NCI-H1105 treated with DMSO at 0.1 percent for 48 hours (cell line): ENCODE results near the gene FYB1.

Source experiments
- DNase-seq: peaks from one replicate; lab custom pipeline; 2025; lab: John Stamatoyannopoulos, UW

The FYB1 gene

DNA sequence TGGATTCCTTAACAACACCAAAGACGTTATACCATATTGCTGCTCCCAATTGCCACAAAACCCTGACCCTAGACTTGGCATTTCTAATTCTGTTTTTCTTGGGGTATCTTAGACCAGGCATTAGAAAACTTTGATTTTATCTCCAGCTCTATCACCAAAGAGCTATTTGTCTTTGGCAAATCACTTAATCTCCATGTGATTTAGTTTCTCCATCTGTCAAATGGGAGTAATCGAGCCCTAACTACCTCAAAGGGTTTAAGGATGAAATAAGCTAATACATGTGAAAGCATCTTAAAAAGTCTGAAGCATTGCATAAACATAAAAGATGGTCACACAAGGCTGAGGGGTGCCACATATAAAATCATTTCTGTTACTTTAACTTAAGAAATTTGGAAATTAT is 60.6 kb downstream of the FYB1 start:
- DNase-seq, result no peak

DNA sequence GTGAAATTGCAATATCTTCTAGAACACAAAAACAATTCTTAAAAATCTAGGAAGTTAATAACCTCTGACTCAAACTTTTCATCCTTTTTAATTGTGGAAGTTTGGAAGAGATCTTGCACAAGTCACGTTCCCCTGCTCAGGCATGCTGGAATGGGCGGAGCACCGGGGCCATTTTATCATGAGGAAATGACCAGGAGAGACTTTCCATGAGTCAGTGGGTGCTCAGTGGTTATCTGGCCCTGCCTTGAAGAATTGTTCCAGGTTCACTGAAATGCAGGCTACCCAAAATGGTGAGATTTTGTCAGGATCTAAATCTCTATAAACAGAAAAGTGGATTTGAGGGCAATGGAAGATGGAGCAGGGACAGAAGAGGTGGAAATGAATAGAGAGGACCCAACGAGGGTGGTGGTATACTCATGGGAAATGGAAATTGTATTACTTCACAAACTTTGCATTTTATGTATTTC is 61.2 kb downstream of the FYB1 start:
- DNase-seq, result no peak

- no peak for DNase-seq
These were observed 61.7 kb downstream of the FYB1 start for GRCh38 chr5:39157701-39158100.

- DNase-seq, result no peak
These were observed 63.3 kb downstream of the FYB1 start for GRCh38 chr5:39156082-39156481.

- no peak for DNase-seq
These were observed 67.6 kb downstream of the FYB1 start for GRCh38 chr5:39151745-39152144.

GRCh38 chr5:39149966-39150365 is 69.4 kb downstream of the FYB1 start:
- DNase-seq, result no peak

DNA sequence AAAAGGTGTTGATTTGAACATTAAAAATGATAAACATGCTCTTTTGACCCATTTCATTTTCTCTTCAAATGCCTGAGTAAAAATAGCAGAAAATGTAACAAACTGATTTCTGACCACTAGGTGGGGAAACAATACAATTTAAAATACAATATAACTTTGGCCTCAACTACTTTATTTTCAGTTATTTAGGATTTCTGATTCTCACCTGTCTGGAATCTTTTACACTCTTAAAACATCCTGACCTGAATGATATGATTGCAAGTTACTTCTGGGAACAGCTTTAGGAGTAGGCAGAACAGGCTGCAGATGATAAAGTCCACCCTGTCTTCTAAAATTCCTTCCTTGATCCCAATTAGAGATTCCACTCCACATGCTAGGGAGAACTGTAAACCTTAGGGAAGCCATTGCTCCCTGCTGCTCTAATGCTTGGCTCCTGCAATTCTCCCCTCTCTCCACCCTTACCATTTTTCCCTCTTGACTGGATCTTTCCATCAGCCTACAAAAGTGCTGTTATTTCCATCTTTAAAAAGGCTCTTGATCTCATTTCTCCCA is 70.3 kb downstream of the FYB1 start:
- DNase-seq, result no peak

GRCh38 chr5:39146831-39147540 is 72.4 kb downstream of the FYB1 start:
- DNase-seq, result no peak

DNA sequence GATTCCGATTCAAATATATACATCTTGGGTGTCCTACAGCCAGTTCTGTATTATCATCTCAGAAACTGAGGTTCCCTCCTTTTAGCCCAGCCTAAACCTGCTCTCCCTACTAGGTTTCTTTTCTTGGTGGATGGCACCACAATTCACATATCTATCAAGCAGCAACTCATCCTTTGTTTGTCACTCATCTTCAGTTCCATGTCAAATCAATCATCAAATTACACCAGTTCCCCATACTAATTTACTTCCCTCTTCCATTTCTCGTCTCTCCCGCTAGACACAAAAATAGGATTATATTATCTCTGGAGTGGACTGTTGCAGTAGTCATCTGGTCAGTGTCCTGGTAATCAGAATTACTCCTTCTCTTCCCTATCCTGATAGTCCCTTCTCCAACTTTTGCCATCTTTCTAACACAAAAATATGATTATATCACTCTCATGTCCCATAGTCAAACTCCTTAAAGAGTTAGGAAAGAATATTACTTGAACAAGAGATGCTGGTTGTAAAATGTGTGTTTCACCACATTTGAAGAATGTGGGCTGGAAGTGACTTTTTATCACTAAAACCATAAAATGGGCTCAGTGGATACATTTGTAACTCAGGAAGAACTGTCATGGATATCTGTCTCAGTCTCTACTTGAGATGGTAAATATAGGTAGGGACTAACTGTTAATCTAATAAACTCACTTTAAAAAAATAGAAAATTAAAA is 76.1 kb downstream of the FYB1 start:
- no peak for DNase-seq

DNA sequence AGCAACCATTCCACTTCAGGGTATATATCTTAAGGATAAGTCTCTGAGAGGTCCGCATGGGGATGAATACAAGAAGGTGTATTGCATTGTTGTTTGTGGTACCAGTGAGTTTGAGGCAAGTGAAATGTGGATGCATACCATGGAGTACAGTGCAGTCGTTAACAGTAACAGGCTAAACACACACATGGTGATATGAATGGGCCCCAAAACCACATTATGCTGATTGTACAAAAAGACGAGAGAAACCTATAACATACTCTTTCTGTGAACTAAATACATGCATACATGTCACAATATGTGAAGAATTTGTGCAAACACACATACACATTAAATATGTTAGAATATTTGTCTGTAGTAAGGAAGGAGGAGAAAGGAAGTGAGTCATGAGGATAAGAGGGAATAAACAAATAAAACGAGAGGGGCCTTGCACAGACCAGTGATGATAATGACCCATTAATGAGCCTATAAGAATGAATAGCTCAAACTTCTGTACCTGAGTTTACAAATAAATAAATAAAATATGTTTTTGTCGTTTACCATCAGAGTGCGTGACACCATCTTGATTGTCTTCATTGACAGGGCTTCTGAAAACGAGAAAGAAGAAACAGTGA is 78.7 kb downstream of the FYB1 start:
- no peak for DNase-seq

GRCh38 chr5:39138892-39139291 is 80.5 kb downstream of the FYB1 start:
- DNase-seq, result no peak

DNA sequence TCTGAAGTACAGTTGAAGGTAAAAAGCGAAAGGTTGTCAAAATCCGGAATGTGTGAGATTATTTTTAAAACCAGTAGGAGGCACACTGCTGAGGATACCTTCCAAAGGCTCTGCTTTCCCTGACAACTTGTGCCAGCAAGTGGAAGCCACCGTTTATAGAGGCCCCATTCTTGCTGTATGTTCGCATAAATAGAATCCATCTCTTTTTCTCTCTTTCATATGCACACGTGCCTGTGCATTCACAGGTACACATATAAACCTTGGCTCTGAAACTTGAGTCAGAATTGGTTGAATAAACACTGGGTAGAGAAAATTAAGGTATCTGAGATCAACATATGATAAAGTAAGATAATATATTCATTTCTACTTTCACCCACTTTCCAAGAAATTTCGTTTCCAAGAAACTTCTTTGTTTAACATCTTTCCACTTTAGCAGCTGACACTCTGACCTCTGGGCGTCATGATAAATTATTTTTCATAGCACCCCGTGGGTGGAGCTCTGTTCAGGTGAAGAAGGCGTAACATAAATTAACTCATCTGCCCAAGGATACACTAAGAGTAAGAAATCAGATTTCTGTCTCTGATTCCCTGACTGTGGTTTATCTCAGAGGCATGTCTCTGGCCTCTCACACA is 81.4 kb downstream of the FYB1 start:
- DNase-seq, result no peak

DNA sequence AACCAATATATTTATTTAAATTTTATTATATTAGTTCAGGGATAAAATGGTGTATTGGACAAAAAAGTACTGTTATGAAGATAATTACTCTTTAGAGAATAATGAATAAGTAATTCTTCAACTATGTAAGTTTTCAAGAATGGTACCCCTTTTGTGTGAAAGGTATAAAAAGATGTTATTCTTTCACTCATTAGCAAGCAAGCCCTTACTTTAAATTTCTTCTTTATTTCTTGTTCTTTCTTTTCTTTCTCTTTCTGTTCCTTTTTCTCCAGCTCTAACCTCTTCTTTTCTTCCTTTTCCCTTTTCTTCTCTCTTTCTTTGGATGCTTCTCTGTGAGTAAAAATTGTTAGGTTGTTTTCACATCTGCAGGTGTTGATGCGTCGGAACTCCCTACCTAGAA is 82.0 kb downstream of the FYB1 start:
- no peak for DNase-seq

DNA sequence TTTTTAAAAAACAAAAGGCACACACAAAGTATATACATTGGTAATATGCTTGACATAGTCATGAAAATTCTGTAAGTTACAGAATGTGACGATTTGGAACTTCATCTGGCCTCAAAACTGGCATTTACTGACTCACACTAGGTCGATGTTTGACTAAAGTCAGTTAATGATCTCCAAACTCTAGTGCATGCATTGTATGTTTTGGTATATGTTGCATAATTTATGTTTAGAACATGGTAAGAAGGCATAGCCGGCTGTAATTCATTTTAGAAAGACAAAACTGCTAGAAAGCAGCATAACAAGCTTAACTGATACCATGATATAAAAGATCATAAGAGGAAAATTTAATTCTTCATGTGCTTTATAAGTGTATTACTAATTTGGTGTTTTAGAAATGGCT is 86.6 kb downstream of the FYB1 start:
- no peak for DNase-seq

GRCh38 chr5:39132128-39132447 is 87.3 kb downstream of the FYB1 start:
- no peak for DNase-seq

DNA sequence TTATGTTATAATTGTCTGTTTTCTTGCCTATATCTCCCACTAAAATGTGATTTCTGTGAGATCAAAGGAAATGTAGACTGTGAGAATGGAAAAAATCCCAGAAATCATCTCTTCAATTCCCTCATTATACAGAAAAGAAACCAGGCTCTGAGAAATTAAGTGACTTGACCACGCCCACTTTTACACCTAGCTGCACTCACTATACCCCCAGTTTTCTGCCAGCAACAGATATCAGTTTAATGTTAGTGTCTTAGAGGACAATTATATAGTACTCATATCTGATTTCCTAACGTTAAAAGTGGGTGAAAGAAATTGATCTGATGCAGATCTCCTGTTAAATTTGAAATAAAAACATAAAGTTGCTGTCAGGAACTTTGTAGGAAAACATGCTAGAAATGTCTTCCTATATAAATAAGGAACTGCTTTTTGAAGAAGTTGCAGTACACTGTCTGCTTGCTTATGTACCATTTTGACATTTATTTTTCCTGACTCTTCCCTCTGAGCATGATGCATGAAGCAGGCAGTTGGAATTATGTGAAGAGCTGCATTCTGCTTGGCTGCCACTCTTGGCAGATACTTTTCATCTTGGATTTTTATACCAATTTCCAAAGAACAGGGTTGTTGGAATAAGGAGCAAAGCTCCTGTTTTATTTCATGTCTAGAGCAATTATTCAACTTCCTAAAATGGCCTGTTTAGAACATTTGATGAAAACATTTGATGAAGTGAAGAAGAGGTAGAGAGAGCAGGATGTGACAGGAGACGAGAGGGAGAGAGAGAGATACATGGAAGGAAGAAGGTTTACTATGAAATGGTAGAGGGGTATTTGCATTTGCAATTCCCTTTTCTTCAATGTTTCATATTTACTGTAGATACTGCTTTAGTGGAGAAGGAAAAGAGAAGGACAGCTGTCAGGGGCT is 87.9 kb downstream of the FYB1 start:
- DNase-seq, result no peak

GRCh38 chr5:39130716-39131115 is 88.6 kb downstream of the FYB1 start:
- DNase-seq, result no peak

- no peak for DNase-seq
These were observed 97.4 kb downstream of the FYB1 start for GRCh38 chr5:39121922-39122321.

- no peak for DNase-seq
These were observed 98.0 kb downstream of the FYB1 start for GRCh38 chr5:39121315-39121714.

- DNase-seq, result no peak
These were observed 99.3 kb downstream of the FYB1 start for GRCh38 chr5:39120052-39120420.

DNA sequence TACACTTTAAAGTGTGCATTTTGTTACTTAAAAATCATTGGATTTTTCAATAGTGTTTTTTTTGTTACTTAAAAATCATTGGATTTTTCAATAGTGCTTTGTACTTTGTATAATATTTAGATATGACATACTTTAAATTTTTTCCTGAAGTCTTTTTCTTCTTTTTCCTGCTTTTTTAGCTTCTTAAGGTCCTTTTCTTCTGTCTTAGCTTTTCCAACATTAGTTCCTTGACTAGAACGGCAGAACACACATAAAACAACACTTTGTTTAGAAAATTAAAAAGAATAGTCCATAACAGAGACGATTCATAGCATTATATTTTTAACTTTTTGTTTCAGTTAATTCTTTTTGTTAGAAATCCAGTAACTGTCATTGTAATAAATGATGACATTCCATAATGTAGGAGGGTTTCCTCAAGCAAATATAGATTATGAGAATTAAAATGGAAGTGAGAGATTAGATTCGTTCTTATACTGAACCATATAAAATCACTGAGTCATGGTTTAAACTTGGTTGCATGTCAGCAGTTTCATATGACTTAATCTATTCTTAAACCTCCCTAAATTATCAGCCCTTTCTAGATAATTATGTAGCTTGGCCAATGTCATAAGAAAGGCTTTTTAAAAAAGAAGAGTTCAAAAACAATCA is 99.8 kb downstream of the FYB1 start:
- DNase-seq, result no peak
